HepG2 (cell line): ENCODE results near the gene FAM114A1. TPM values are rescaled to one million over a fixed set of nuclear protein-coding genes. Genes with fewer than 3 reads are reported as not detected.
A peak's percentile ranks its signal among the peaks of the same experiment; 100 is the strongest.

Experiments used
- ATAC-seq: fragments of 200-7000 bp; cut with Tn5 transposase; 3 replicates; pipeline ENCODE4 v1.9.1; 2020; ENCODE audit warnings: mild to moderate bottlenecking, moderate library complexity
- BruUV-seq: library from RNA; stranded (reverse); fragments of 400-500 nt; replicated peaks from 2 replicates; lab custom pipeline; 2021; lab: Mats Ljungman, UMichigan
- CTCF ChIA-PET: fragments of 300-600 bp; formaldehyde crosslinking; extraction: SDS; loops from one replicate; lab custom pipeline; 2021; ENCODE audit warnings: low total read pairs, inconsistent platforms, low intra/inter-chr PET ratio; lab: Yijun Ruan, JAX
- POLR2A ChIA-PET: fragments of 350-600 bp; sonication (Branson Sonifier 250); formaldehyde crosslinking; loops from one replicate; lab custom pipeline; 2020; ENCODE audit warnings: antibody characterized with exemption, inconsistent platforms; lab: Yijun Ruan, JAX
- DNase-seq: peaks from one replicate; pipeline ENCODE4 v3.0.0-alpha.2; 2015; ENCODE audit warnings: low spot score
- FAIRE-seq: peaks from 3 replicates; lab custom pipeline; 2011; peaks lifted over from hg19 to GRCh38; lab: Jason Lieb, UNC
- H2AFZ ChIP-seq: one replicate; pipeline ENCODE4 v1.6.1; 2011; ENCODE audit warnings: low read length, inconsistent platforms
- H3K27ac ChIP-seq: fragments of 300-600 bp; 3 replicates; pipeline ENCODE4 v1.8.0; 2011; ENCODE audit warnings: mixed run types, mild to moderate bottlenecking, mixed read lengths, low read length, inconsistent platforms; ENCODE audit not compliant: insufficient read depth; ENCODE audit errors: extremely low read length
- H3K27me3 ChIP-seq, 2 experiments: fragments of 200-600 bp in 1 of 2; 2 replicates in 1 of 2; 3 replicates in 1 of 2; pipeline versions ENCODE4 v1.6.0 to v1.8.0; 2011; ENCODE audit warnings: low read length in 2 of 2, mild to moderate bottlenecking in 2 of 2, moderate library complexity in 2 of 2, inconsistent platforms in 1 of 2; ENCODE audit not compliant: insufficient read depth in 2 of 2, control insufficient read depth in 1 of 2
- H3K36me3 ChIP-seq, 2 experiments: fragments of 200-600 bp in 1 of 2; replicated peaks in 1 of 2; 2 replicates in 1 of 2; 3 replicates in 1 of 2; pipeline versions ENCODE4 v1.5.1 to v1.8.0; 2011; ENCODE audit warnings: low read length in 2 of 2, inconsistent platforms in 1 of 2; ENCODE audit not compliant: insufficient read depth in 2 of 2, control insufficient read depth in 1 of 2
- H3K4me1 ChIP-seq: 2 replicates; pipeline ENCODE4 v1.5.1; 2012; ENCODE audit warnings: low read length, inconsistent platforms; ENCODE audit not compliant: insufficient read depth
- H3K4me2 ChIP-seq: 2 replicates; pipeline ENCODE4 v1.6.0; 2011; ENCODE audit warnings: low read depth, low read length, inconsistent platforms
- H3K4me3 ChIP-seq, 3 experiments: fragments of 200-600 bp in 1 of 3; sonication (generic), shearing (Covaris generic) in 1 of 3; replicated peaks in 1 of 3; 2 replicates each; pipeline ENCODE4 v1.5.1; 2011 to 2016; ENCODE audit warnings: low read length in 3 of 3, inconsistent platforms in 2 of 3, low read depth in 2 of 3, mild to moderate bottlenecking in 2 of 3, control low read depth in 1 of 3, mixed read lengths in 1 of 3; ENCODE audit not compliant: insufficient read depth in 1 of 3
- H3K79me2 ChIP-seq: one replicate; pipeline ENCODE4 v1.6.1; 2011; ENCODE audit warnings: low read length, inconsistent platforms; ENCODE audit not compliant: insufficient read depth
- H3K9ac ChIP-seq: 2 replicates; pipeline ENCODE4 v1.6.0; 2011; ENCODE audit warnings: mild to moderate bottlenecking, low read depth, low read length, inconsistent platforms; ENCODE audit not compliant: insufficient read depth
- H3K9me3 ChIP-seq: 2 replicates; pipeline ENCODE4 v1.5.1; 2012; ENCODE audit warnings: mild to moderate bottlenecking, low read length
- H4K20me1 ChIP-seq: 2 replicates; pipeline ENCODE4 v1.6.0; 2011; ENCODE audit warnings: inconsistent platforms, mild to moderate bottlenecking, low read length, moderate library complexity; ENCODE audit not compliant: insufficient read depth
- CEBPB ChIP-seq: IDR thresholded peaks from 2 replicates; pipeline ENCODE4 v1.6.1; 2011; ENCODE audit warnings: low read depth, low read length, improper control_type of control experiment, borderline replicate concordance
- KMT2B ChIP-seq: IDR thresholded peaks from 2 replicates; pipeline ENCODE4 v1.6.1; 2016; ENCODE audit warnings: missing genetic modification reagents, missing compliant biosample characterization
- NR2F6 ChIP-seq, 2 experiments: IDR thresholded peaks; 2 replicates each; pipeline ENCODE4 v1.6.1; 2016; ENCODE audit warnings: antibody characterized with exemption in 1 of 2, mild to moderate bottlenecking in 1 of 2
- SAFB2 ChIP-seq: sonication (generic); formaldehyde crosslinking; IDR thresholded peaks from 2 replicates; pipeline ENCODE4 v1.5.1; 2020; ENCODE audit warnings: missing genetic modification reagents, low read depth, mild to moderate bottlenecking, borderline replicate concordance
- ZBTB2 ChIP-seq: sonication (generic); formaldehyde crosslinking; IDR thresholded peaks from 2 replicates; pipeline ENCODE4 v1.8.0; 2022; ENCODE audit warnings: low read depth, missing genetic modification reagents
- ZNF276 ChIP-seq: sonication (generic); formaldehyde crosslinking; IDR thresholded peaks from 2 replicates; pipeline ENCODE4 v1.4.0; 2020; ENCODE audit warnings: mild to moderate bottlenecking, low read depth, missing genetic modification reagents
- ZNF292 ChIP-seq: sonication (generic); formaldehyde crosslinking; IDR thresholded peaks from 2 replicates; pipeline ENCODE4 v1.8.1; 2022; ENCODE audit warnings: mild to moderate bottlenecking, low read depth, missing genetic modification reagents, borderline replicate concordance
- WGBS: methylation state at CpG from one replicate; pipeline ENCODE4 v1.1.6; 2017; ENCODE audit warnings: low lambda C conversion rate; 5-methylcytosine and 5-hydroxymethylcytosine counted together
- in situ Hi-C: cut with HindIII; loops from 2 replicates; pipeline ENCODE4 v1.10.0; 2017; ENCODE audit warnings: low pct_unique_long_range_greater_than_20kb; ENCODE audit not compliant: extremely low pct_ligation_motif_present
- intact Hi-C: fragments of 100-400 bp; cut with micrococcal nuclease; formaldehyde crosslinking; loops from one replicate; pipeline ENCODE4 v1.10.0; 2022; ENCODE audit not compliant: unreplicated experiment
- polyA plus RNA-seq, 8 experiments: library from polyadenylated mRNA; depleted of rRNA in 3 of 8; stranded (reverse) in 7 of 8; unstranded in 1 of 8; fragments of >200 nt; fragmentation: Illumina TruSeq in 4 of 8; extraction: Trizol in 4 of 8; gene quantifications; 2 replicates each; pipeline versions ENCODE4 v1.2.1 to v1.2.3, GENCODE V29; 2011 to 2016; ENCODE audit warnings: low read depth in 4 of 8, missing spikeins in 1 of 8, mixed read lengths in 1 of 8; ENCODE audit not compliant: insufficient read depth in 1 of 8
- total RNA-seq, 5 experiments: library from RNA; depleted of rRNA; stranded (reverse); fragments of >200 nt; fragmentation: Illumina TruSeq; extraction: Trizol; gene quantifications; 2 replicates each; pipeline ENCODE4 v1.2.3, GENCODE V29; 2016; ENCODE audit warnings: low read depth in 1 of 5
- TF ChIP-seq, protein P1 (sequence below): sonication (generic); formaldehyde crosslinking; conservative IDR thresholded peaks from 2 replicates; pipeline ENCODE4 v1.4.0; 2020; ENCODE audit warnings: mild to moderate bottlenecking, missing genetic modification reagents, moderate library complexity
- TF ChIP-seq, protein P2 (sequence below): sonication (generic); formaldehyde crosslinking; IDR thresholded peaks from 2 replicates; pipeline ENCODE4 v1.4.0; 2020; ENCODE audit warnings: missing genetic modification reagents

The FAM114A1 gene
- total and polyA plus RNA-seq, 2 of the 13 experiments (the other 11 are each of a cell fraction or from before 2014, with no cell fraction given) = 61.0 to 76.9 TPM

DNA sequence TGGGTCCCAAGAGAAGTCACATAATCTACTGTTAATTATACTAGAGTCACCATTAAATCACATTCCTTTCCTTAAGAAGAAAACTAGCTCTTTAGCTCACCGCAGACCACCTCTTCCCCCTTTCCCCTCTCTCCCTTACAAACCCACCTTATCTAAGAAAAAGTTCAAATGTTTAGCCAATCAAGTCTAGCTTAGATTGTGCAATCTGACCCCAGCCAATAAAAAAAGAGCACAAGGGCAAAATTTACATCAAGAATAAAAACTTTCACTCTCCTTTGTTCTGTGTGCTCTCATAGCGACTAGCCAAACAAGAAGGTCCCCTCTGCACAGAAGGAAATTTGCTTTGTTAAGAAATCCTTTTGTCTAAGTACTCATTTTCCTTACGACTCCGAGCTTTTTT lies 88.4 kb downstream of the FAM114A1 start:
- Histone ChIP-seq H3K9ac (no peak overlapping the region), H3K4me3 (no peak overlapping the region), H3K9me3 (no peaks in the 10 kb centered on the region), H3K4me2 (no peak overlapping the region), H3K79me2 (no peaks in the 10 kb centered on the region), H3K27me3 (no peaks in the 10 kb centered on the region), H3K36me3 (no peaks in the 10 kb centered on the region), H4K20me1 (no peaks in the 10 kb centered on the region), H3K4me1 (peaks cover 3% of the 10 kb centered on the region), H3K27ac (no peak overlapping the region), H2AFZ (no peak overlapping the region)
- ChIA-PET POLR2A (no interaction called here), CTCF (no interaction called here)
- DNase-seq = no peak
- FAIRE-seq = no peak
- ATAC-seq = no peak
- in situ Hi-C loops = no loop called here
- BruUV-seq = no TSS peak
- intact Hi-C loops = no loop called here
- no peak for TF ChIP-seq NR2F6 (IDR thresholded peaks at IDR 0.05)
- TF ChIP-seq NR2F6 (CRISPR knock-in tag; IDR thresholded peaks at IDR 0.05) = no peak
- TF ChIP-seq CEBPB = peak; percentile 51; the same call in 1 of the 2 replicates
- 69% methylated on average over 4 of the region's 4 CpGs for WGBS

GRCh38 chr4:38957261-38957815 lies 89.7 kb downstream of the FAM114A1 start:
- intact Hi-C loops = no loop called here
- no peaks in the 10 kb centered on the region for H4K20me1 ChIP-seq
- TF ChIP-seq ZNF276 (CRISPR knock-in tag) = no peak
- TF ChIP-seq, protein P1, sequence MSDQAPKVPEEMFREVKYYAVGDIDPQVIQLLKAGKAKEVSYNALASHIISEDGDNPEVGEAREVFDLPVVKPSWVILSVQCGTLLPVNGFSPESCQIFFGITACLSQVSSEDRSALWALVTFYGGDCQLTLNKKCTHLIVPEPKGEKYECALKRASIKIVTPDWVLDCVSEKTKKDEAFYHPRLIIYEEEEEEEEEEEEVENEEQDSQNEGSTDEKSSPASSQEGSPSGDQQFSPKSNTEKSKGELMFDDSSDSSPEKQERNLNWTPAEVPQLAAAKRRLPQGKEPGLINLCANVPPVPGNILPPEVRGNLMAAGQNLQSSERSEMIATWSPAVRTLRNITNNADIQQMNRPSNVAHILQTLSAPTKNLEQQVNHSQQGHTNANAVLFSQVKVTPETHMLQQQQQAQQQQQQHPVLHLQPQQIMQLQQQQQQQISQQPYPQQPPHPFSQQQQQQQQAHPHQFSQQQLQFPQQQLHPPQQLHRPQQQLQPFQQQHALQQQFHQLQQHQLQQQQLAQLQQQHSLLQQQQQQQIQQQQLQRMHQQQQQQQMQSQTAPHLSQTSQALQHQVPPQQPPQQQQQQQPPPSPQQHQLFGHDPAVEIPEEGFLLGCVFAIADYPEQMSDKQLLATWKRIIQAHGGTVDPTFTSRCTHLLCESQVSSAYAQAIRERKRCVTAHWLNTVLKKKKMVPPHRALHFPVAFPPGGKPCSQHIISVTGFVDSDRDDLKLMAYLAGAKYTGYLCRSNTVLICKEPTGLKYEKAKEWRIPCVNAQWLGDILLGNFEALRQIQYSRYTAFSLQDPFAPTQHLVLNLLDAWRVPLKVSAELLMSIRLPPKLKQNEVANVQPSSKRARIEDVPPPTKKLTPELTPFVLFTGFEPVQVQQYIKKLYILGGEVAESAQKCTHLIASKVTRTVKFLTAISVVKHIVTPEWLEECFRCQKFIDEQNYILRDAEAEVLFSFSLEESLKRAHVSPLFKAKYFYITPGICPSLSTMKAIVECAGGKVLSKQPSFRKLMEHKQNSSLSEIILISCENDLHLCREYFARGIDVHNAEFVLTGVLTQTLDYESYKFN = no peak
- TF ChIP-seq, protein P2, sequence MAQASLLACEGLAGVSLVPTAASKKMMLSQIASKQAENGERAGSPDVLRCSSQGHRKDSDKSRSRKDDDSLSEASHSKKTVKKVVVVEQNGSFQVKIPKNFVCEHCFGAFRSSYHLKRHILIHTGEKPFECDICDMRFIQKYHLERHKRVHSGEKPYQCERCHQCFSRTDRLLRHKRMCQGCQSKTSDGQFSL (CRISPR knock-in tag) = no peak
- TF ChIP-seq KMT2B = no peak
- TF ChIP-seq ZNF292 (CRISPR knock-in tag) = no peak
- TF ChIP-seq ZBTB2 (CRISPR knock-in tag) = no peak
- no peak for TF ChIP-seq SAFB2 (CRISPR knock-in tag)

More at GRCh38 chr4:38957261-38957815, 89.7 kb downstream of the FAM114A1 start:
- BruUV-seq = no TSS peak
- Histone ChIP-seq H3K4me1 (no peaks in the 10 kb centered on the region; the same call in 1 of the 2 replicates), H3K4me2 (no peak overlapping the region), H3K27ac (no peak overlapping the region), H2AFZ (no peak overlapping the region), H3K36me3 (no peaks in the 10 kb centered on the region), H3K4me3 (no peak overlapping the region), H3K9ac (no peak overlapping the region), H3K27me3 (no peaks in the 10 kb centered on the region), H3K79me2 (no peaks in the 10 kb centered on the region), H3K9me3 (no peaks in the 10 kb centered on the region)
- ATAC-seq = no peak
- FAIRE-seq = no peak
- no peak for DNase-seq
- ChIA-PET POLR2A (no interaction called here), CTCF (no interaction called here)
- in situ Hi-C loops = no loop called here
- 27% methylated on average over 5 of the region's 5 CpGs for WGBS
